Transverse colon (tissue), 4 donors: ENCODE data around the gene PLAAT3. TPM values are rescaled to one million over a fixed set of nuclear protein-coding genes. Genes with fewer than 3 reads are reported as not detected.
"Not testable (repeated sequence)": the region's sequence is repeated elsewhere in the genome, so short reads cannot be mapped to it uniquely, and the experiment has no call there.

Experiments used
- DNase-seq: peaks from one replicate; pipeline ENCODE4 v3.0.0-alpha.2; 2019
- H3K27ac ChIP-seq, 4 donors: fragments of 200-600 bp; sonication (generic); 2 replicates each; pipeline ENCODE4 v1.5.1; 2016 to 2018; ENCODE audit warnings: inconsistent platforms in 4 of 4
- H3K27me3 ChIP-seq: fragments of 200-600 bp; sonication (generic); 2 replicates; pipeline ENCODE4 v1.5.1; 2017; ENCODE audit warnings: inconsistent platforms
- H3K36me3 ChIP-seq, 4 donors: fragments of 200-600 bp; sonication (generic); 2 replicates each; pipeline ENCODE4 v1.5.1; 2017 to 2019; ENCODE audit warnings: inconsistent platforms in 4 of 4
- H3K4me1 ChIP-seq, 4 donors: fragments of 200-600 bp; sonication (generic); 2 replicates each; pipeline ENCODE4 v1.5.1; 2017 to 2020; ENCODE audit warnings: inconsistent platforms in 4 of 4
- H3K4me3 ChIP-seq, 4 donors: fragments of 200-600 bp; sonication (generic); 1 replicate in 1 of 4; 2 replicates in 3 of 4; pipeline versions ENCODE4 v1.5.1 to v1.6.1; 2017 to 2019; ENCODE audit warnings: inconsistent platforms in 4 of 4
- H3K9me3 ChIP-seq, 2 donors: fragments of 200-600 bp; sonication (generic); 2 replicates each; pipeline ENCODE4 v1.5.1; 2017 to 2019; ENCODE audit warnings: inconsistent platforms in 2 of 2
- EP300 ChIP-seq: sonication (generic); formaldehyde crosslinking; IDR thresholded peaks from one replicate; pipeline ENCODE4 v1.6.1; 2017; ENCODE audit warnings: antibody characterized with exemption, low read depth
- POLR2A ChIP-seq: fragments of 450-650 bp; IDR thresholded peaks from one replicate; pipeline ENCODE4 v1.6.1; 2016; ENCODE audit warnings: antibody characterized with exemption, mild to moderate bottlenecking, moderate library complexity
- POLR2AphosphoS5 ChIP-seq, 3 donors: sonication (generic); formaldehyde crosslinking; IDR thresholded peaks; one replicate each; pipeline ENCODE4 v1.6.1; 2016; ENCODE audit warnings: antibody characterized with exemption in 3 of 3
- WGBS, 2 donors: methylation state at CpG; one replicate each; pipeline ENCODE4 v1.1.5; 2018; ENCODE audit warnings: low coverage in 1 of 2; 5-methylcytosine and 5-hydroxymethylcytosine counted together
- in situ Hi-C, 4 donors: fragments of 200-750 bp; cut with MboI; loops; one replicate each; pipeline versions ENCODE4 v1.15.0 to v1.15.1; 2017; ENCODE audit warnings: low sequenced_read_pairs in 3 of 4, low pct_ligation_motif_present in 1 of 4, low pct_unique_long_range_greater_than_20kb in 1 of 4
- intact Hi-C: fragments of 100-400 bp; cut with DNase I; formaldehyde crosslinking; loops from one replicate; pipeline ENCODE4 v1.15.1; 2023; ENCODE audit warnings: low total_unique reads
- total RNA-seq, 4 donors: library from RNA; depleted of rRNA; stranded (reverse); fragments of >200 nt; gene quantifications; one replicate each; pipeline ENCODE4 v1.1.0, GENCODE V29; 2016
- TF ChIP-seq, protein P1 (sequence below), 5 experiments: fragments of 200-600 bp in 3 of 5; fragments of 450-650 bp in 2 of 5; sonication (generic) in 3 of 5; IDR thresholded peaks; 1 replicate in 2 of 5; 2 replicates in 3 of 5; pipeline ENCODE4 v1.5.1; 2016 to 2017; ENCODE audit warnings: antibody characterized with exemption in 5 of 5, inconsistent platforms in 3 of 5, mild to moderate bottlenecking in 2 of 5, moderate library complexity in 1 of 5

Gene PLAAT3
- total RNA-seq, 4 donors from 2014 or later, result 8.6 to 16.7 (median 10.5) TPM

DNA sequence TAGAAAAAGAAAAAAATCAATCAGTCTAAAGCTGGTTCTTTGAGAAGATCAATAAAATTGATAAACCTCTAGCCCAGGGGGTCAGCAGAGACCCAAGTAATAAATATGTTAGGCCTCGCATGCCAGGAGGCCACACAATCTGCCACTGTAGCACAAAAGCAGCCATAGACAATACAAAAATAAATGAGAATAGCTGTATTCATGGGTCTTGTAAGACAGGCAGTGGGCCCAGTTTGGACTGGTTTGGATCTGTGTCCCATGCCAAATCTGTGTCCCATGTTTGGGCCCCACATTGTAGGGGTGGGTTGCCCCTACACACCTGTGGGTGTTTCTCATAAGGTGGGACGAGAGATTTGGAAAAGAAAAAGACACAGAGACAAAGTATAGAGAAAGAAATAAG lies 84.2 kb downstream of the PLAAT3 start:
- Histone ChIP-seq H3K4me3 (no peak overlapping the region), H3K27me3 (no peaks in the 10 kb centered on the region), H3K9me3 (no peaks in the 10 kb centered on the region), H3K27ac (no peak overlapping the region), H3K4me1 (peaks cover 0 to 16% (median 1%) of the 10 kb centered on the region in 4 donors), H3K36me3 (no peaks in the 10 kb centered on the region)
- WGBS, 2 donors, result 90% methylated on average over 2 of the region's 2 CpGs; no CpG with 5 or more reads in 1 of the 2 donors
- no peak for DNase-seq
- TF ChIP-seq EP300 (no peak), POLR2AphosphoS5 (IDR thresholded peaks at IDR 0.05) (no peak), POLR2A (no peak)
- TF ChIP-seq, protein P1, sequence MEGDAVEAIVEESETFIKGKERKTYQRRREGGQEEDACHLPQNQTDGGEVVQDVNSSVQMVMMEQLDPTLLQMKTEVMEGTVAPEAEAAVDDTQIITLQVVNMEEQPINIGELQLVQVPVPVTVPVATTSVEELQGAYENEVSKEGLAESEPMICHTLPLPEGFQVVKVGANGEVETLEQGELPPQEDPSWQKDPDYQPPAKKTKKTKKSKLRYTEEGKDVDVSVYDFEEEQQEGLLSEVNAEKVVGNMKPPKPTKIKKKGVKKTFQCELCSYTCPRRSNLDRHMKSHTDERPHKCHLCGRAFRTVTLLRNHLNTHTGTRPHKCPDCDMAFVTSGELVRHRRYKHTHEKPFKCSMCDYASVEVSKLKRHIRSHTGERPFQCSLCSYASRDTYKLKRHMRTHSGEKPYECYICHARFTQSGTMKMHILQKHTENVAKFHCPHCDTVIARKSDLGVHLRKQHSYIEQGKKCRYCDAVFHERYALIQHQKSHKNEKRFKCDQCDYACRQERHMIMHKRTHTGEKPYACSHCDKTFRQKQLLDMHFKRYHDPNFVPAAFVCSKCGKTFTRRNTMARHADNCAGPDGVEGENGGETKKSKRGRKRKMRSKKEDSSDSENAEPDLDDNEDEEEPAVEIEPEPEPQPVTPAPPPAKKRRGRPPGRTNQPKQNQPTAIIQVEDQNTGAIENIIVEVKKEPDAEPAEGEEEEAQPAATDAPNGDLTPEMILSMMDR (IDR thresholded peaks at IDR 0.05), result no peak
- intact Hi-C loops, result no loop called here
- in situ Hi-C loops, result no loop called here

DNA sequence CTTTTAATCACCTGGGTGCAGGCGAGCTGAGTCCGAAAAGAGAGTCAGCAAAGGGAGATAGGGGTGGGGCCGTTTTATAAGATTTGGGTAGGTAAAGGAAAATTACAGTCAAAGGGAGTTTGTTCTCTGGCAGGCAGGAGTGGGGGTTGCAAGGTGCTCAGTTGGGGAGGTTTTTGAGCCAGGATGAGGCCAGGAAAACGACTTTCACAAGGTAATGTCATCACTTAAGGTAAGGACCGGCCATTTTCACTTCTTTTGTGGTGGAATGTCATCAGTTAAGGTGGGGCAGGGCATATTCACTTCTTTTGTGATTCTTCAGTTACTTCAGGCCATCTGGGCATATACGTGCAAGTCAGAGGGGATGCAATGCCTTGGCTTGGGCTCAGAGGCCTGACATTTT lies 84.9 kb downstream of the PLAAT3 start:
- WGBS, 2 donors, result 57 to 69% methylated on average over 3 to 6 of the region's 6 CpGs
- H3K4me3 ChIP-seq, H3K27me3 ChIP-seq, H3K27ac ChIP-seq, in situ Hi-C loops, intact Hi-C loops, DNase-seq, H3K9me3 ChIP-seq, H3K36me3 ChIP-seq, H3K4me1 ChIP-seq: not testable (repeated sequence)

DNA sequence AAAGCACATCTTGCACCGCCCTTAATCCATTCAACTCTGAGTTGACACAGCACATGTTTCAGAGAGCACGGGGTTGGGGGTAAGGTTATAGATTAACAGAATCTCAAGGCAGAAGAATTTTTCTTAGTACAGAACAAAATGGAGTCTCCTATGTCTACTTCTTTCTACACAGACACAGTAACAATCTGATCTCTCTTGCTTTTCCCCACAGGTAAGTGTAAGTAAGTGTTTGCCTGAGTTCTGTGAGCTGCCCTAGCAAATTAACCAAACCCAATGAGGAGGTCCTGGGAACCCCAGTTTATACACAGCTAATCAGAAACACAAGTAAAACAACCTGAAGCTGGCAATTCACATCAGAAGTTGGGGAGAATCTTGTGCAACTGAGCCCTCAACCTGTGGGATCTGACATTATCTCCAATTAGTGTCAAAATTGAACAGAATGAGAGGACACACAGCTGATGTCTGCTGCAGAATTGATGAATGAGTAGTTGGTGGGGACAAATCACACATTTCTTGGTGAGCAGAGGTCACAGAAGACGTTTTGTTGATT lies 85.4 kb downstream of the PLAAT3 start:
- H3K9me3 ChIP-seq, DNase-seq, H3K4me1 ChIP-seq, H3K36me3 ChIP-seq, H3K27me3 ChIP-seq, H3K4me3 ChIP-seq, in situ Hi-C loops, H3K27ac ChIP-seq, intact Hi-C loops: not testable (repeated sequence)
- WGBS, 2 donors, result 40 to 68% methylated on average over 1 of the region's 3 CpGs

DNA sequence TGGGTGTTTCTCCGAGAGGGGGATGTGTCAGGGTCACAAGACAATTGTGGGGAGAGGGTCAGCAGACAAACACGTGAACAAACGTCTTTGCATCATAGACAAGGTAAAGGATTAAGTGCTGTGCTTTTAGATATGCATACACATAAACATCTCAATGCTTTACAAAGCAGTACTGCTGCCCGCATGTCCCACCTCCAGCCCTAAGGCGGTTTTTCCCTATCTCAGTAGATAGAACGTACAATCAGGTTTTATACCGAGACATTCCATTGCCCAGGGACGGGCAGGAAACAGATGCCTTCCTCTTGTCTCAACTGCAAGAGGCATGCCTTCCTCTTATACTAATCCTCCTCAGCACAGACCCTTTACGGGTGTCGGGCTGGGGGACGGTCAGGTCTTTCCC lies 86.1 kb downstream of the PLAAT3 start:
- intact Hi-C loops, H3K4me1 ChIP-seq, H3K4me3 ChIP-seq, H3K9me3 ChIP-seq, H3K27ac ChIP-seq, H3K36me3 ChIP-seq, DNase-seq, H3K27me3 ChIP-seq, in situ Hi-C loops: not testable (repeated sequence)
- WGBS, 2 donors, result 59 to 79% methylated on average over 3 to 8 of the region's 11 CpGs

DNA sequence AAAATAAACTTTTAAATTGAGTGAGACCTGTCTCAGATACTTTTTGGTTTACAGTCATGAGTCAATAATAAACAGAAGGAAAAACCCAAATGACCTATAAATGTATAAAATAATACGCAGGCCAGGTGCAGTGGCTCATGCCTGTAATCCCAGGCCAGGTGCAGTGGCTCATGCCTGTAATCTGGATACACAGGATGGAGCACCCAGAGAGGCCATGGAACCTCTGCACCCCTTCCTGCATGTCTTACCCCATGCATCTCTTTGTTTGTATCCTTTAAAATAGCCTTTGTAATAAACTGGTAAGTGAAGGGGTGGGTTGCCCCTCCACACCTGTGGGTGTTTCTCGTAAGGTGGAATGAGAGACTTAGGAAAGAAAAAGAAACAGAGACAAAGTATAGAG lies 86.6 kb downstream of the PLAAT3 start:
- H3K4me3 ChIP-seq, result no peak overlapping the region
- H3K36me3 ChIP-seq, result no peaks in the 10 kb centered on the region
- DNase-seq, result no peak
- no peaks in the 10 kb centered on the region for H3K9me3 ChIP-seq
- intact Hi-C loops, result no loop called here
- no peaks in the 10 kb centered on the region for H3K27me3 ChIP-seq
- no peak overlapping the region for H3K27ac ChIP-seq
- H3K4me1 ChIP-seq, result peaks cover 0 to 7% (median 0%) of the 10 kb centered on the region in 4 donors
- in situ Hi-C loops, result no loop called here
- 63 to 70% methylated on average over 2 of the region's 2 CpGs for WGBS, 2 donors
- TF ChIP-seq POLR2A, result no peak
- TF ChIP-seq, protein P1 (IDR thresholded peaks at IDR 0.05), result no peak
- no peak for TF ChIP-seq POLR2AphosphoS5 (IDR thresholded peaks at IDR 0.05)
- TF ChIP-seq EP300, result no peak

Other genes with a start within 250 kb of the PLAAT3 start
- gene SLC22A9, start 244.6 kb downstream of the PLAAT3 start, total RNA-seq, result not detected
- gene PLAAT5, start 123.3 kb downstream of the PLAAT3 start, total RNA-seq, result 1 to 10 TPM in 1 of 4 donors, under 1 TPM in 1, not detected in 2; 0.79 to 1.4 TPM
- gene LGALS12, start 108.3 kb downstream of the PLAAT3 start, total RNA-seq, result under 1 TPM in 1 of 4 donors, not detected in 3; 0.64 TPM
- 10 to 100 TPM; 35.4 to 78.6 (median 40.7) TPM for gene PLAAT4, start 77.6 kb downstream of the PLAAT3 start, total RNA-seq
- 10 to 100 TPM in 3 of 4 donors, not detected in 1; 38.7 to 47.9 (median 43.0) TPM for gene PLAAT2, start 51.1 kb downstream of the PLAAT3 start, total RNA-seq
- 10 to 100 TPM; 18.7 to 60.8 (median 40.0) TPM for gene ATL3, start 56.9 kb upstream of the PLAAT3 start, total RNA-seq
- gene RTN3, start 67.1 kb upstream of the PLAAT3 start, total RNA-seq, result 100 to 1,000 TPM in 2 of 4 donors, 10 to 100 TPM in 2; 44.8 to 187 (median 117) TPM
- 10 to 100 TPM in 3 of 4 donors, 1 to 10 TPM in 1; 4.6 to 15.7 (median 11.0) TPM for gene ZFTA, start 154.3 kb upstream of the PLAAT3 start, total RNA-seq
- 1 to 10 TPM; 1.5 to 9.8 (median 5.2) TPM for gene SPINDOC, start 199.0 kb upstream of the PLAAT3 start, total RNA-seq
- 100 to 1,000 TPM in 1 of 4 donors, 10 to 100 TPM in 3; 33.0 to 106 (median 77.8) TPM for gene MARK2, start 224.7 kb upstream of the PLAAT3 start, total RNA-seq